HG03342 (cell line): ENCODE data around the gene PPFIBP1.
A peak's percentile ranks its signal among the peaks of the same experiment; 100 is the strongest.
"Not testable (repeated sequence)": the region's sequence is repeated elsewhere in the genome, so short reads cannot be mapped to it uniquely, and the experiment has no call there.

Experiments used
- ATAC-seq: cut with Tn5 transposase; IDR thresholded peaks from one replicate; pipeline ENCODE4 v1.9.1; 2021; ENCODE audit warnings: mild to moderate bottlenecking, moderate library complexity; ENCODE audit not compliant: unreplicated experiment

PPFIBP1 gene

GRCh38 chr12:27696864-27697564, 173.0 kb downstream of the PPFIBP1 start:
- no peak for ATAC-seq

GRCh38 chr12:27703720-27704452, 179.9 kb downstream of the PPFIBP1 start:
- peak; percentile 83 for ATAC-seq

- no peak for ATAC-seq
Measured at GRCh38 chr12:27705263-27705662, 181.3 kb downstream of the PPFIBP1 start.

- no peak for ATAC-seq
Measured at GRCh38 chr12:27707216-27707615, 183.2 kb downstream of the PPFIBP1 start.

GRCh38 chr12:27709212-27709931, 185.4 kb downstream of the PPFIBP1 start:
- ATAC-seq = no peak

GRCh38 chr12:27709932-27710591, 186.1 kb downstream of the PPFIBP1 start:
- peak; percentile 42 for ATAC-seq

- peak; percentile 96 for ATAC-seq
Measured at GRCh38 chr12:27710592-27711316, 186.7 kb downstream of the PPFIBP1 start, which contains the start of gene MRPS35. Gene MRPS35 (plus strand): TSS chr12:27710832. CDS start chr12:27710844, 12 bp downstream.

GRCh38 chr12:27711317-27711682, 187.3 kb downstream of the PPFIBP1 start:
- peak; percentile 26 for ATAC-seq

GRCh38 chr12:27711967-27712366, 188.0 kb downstream of the PPFIBP1 start:
- no peak for ATAC-seq

- no peak for ATAC-seq
Measured at GRCh38 chr12:27723212-27723611, 199.2 kb downstream of the PPFIBP1 start.

GRCh38 chr12:27730097-27730588, 206.1 kb downstream of the PPFIBP1 start:
- no peak for ATAC-seq

GRCh38 chr12:27732281-27732680, 208.3 kb downstream of the PPFIBP1 start:
- ATAC-seq = peak; percentile 47

GRCh38 chr12:27733052-27733656, 209.1 kb downstream of the PPFIBP1 start:
- no peak for ATAC-seq

- no peak for ATAC-seq
Measured at GRCh38 chr12:27733791-27734190, 209.8 kb downstream of the PPFIBP1 start.

GRCh38 chr12:27734321-27734720, 210.3 kb downstream of the PPFIBP1 start:
- ATAC-seq = not testable (repeated sequence)

- no peak for ATAC-seq
Measured at GRCh38 chr12:27743601-27744000, 219.6 kb downstream of the PPFIBP1 start.
